Kidney glomerular epithelial cell (primary cell): Measurements from ENCODE around the gene RDH13.
A peak's percentile ranks its signal among the peaks of the same experiment; 100 is the strongest.

Experiments used
- DNase-seq: peaks from one replicate; lab custom pipeline; 2025; lab: John Stamatoyannopoulos, UW

RDH13 gene

GRCh38 chr19:55091955-55092354, 29.0 kb upstream of the RDH13 start:
- no peak for DNase-seq

- DNase-seq: no peak
These were observed 28.4 kb upstream of the RDH13 start for GRCh38 chr19:55091126-55091910.

GRCh38 chr19:55090564-55090963, 27.6 kb upstream of the RDH13 start:
- DNase-seq: no peak

GRCh38 chr19:55089342-55089944, 26.5 kb upstream of the RDH13 start:
- no peak for DNase-seq

- DNase-seq: peak; percentile 19
These were observed 25.8 kb upstream of the RDH13 start for GRCh38 chr19:55088543-55089341.

- DNase-seq: no peak
These were observed 25.1 kb upstream of the RDH13 start for GRCh38 chr19:55088021-55088451.

GRCh38 chr19:55087542-55087901, 24.6 kb upstream of the RDH13 start:
- DNase-seq: no peak

- DNase-seq: peak; percentile 85
These were observed 24.0 kb upstream of the RDH13 start for GRCh38 chr19:55086730-55087541.

- no peak for DNase-seq
These were observed 23.2 kb upstream of the RDH13 start for GRCh38 chr19:55085923-55086715.

- DNase-seq: no peak
These were observed 21.5 kb upstream of the RDH13 start for GRCh38 chr19:55084416-55084815.

- DNase-seq: no peak
These were observed 20.3 kb upstream of the RDH13 start for GRCh38 chr19:55083004-55083850.

GRCh38 chr19:55082020-55082851, 19.3 kb upstream of the RDH13 start:
- DNase-seq: no peak

GRCh38 chr19:55081770-55082019, 18.7 kb upstream of the RDH13 start:
- no peak for DNase-seq

GRCh38 chr19:55080968-55081769, 18.2 kb upstream of the RDH13 start:
- no peak for DNase-seq

- no peak for DNase-seq
These were observed 17.4 kb upstream of the RDH13 start for GRCh38 chr19:55080121-55080967.

- DNase-seq: no peak
These were observed 16.6 kb upstream of the RDH13 start for GRCh38 chr19:55079400-55080038.

GRCh38 chr19:55078996-55079395, 16.0 kb upstream of the RDH13 start:
- DNase-seq: no peak
